Neural cell (in vitro differentiated cells): ENCODE data around the gene CHCHD3.

ENCODE experiments used
- EP300 ChIP-seq: fragments of 450-650 bp; conservative IDR thresholded peaks from 2 replicates; pipeline ENCODE4 v1.6.1; 2014; ENCODE audit warnings: antibody characterized with exemption, mild to moderate bottlenecking, moderate library complexity; ENCODE audit not compliant: poor library complexity, severe bottlenecking
- EZH2 ChIP-seq: fragments of 200-600, 300-800 bp; shearing (Covaris generic), sonication (generic); IDR thresholded peaks from 2 replicates; pipeline ENCODE4 v1.6.1; 2014; ENCODE audit warnings: antibody characterized with exemption, low read length, borderline replicate concordance, mild to moderate bottlenecking; ENCODE audit not compliant: insufficient read depth, poor library complexity, severe bottlenecking
- MXI1 ChIP-seq: fragments of 450-650 bp; conservative IDR thresholded peaks from 2 replicates; pipeline ENCODE4 v1.6.1; 2014; ENCODE audit warnings: antibody characterized with exemption, mild to moderate bottlenecking; ENCODE audit not compliant: poor library complexity, severe bottlenecking
- POLR2AphosphoS5 ChIP-seq: IDR thresholded peaks from 2 replicates; pipeline ENCODE4 v1.6.1; 2012
- RAD21 ChIP-seq: fragments of 450-650 bp; conservative IDR thresholded peaks from 2 replicates; pipeline ENCODE4 v1.6.1; 2014; ENCODE audit warnings: antibody characterized with exemption, mild to moderate bottlenecking, moderate library complexity
- REST ChIP-seq: IDR thresholded peaks from 2 replicates; pipeline ENCODE4 v1.6.1; 2012; ENCODE audit warnings: borderline replicate concordance
- TF ChIP-seq, protein P1 (sequence below): fragments of 450-650 bp; IDR thresholded peaks from 2 replicates; pipeline ENCODE4 v1.5.1; 2014; ENCODE audit warnings: antibody characterized with exemption, mild to moderate bottlenecking, moderate library complexity; ENCODE audit not compliant: poor library complexity, severe bottlenecking

- TF ChIP-seq, protein P1, sequence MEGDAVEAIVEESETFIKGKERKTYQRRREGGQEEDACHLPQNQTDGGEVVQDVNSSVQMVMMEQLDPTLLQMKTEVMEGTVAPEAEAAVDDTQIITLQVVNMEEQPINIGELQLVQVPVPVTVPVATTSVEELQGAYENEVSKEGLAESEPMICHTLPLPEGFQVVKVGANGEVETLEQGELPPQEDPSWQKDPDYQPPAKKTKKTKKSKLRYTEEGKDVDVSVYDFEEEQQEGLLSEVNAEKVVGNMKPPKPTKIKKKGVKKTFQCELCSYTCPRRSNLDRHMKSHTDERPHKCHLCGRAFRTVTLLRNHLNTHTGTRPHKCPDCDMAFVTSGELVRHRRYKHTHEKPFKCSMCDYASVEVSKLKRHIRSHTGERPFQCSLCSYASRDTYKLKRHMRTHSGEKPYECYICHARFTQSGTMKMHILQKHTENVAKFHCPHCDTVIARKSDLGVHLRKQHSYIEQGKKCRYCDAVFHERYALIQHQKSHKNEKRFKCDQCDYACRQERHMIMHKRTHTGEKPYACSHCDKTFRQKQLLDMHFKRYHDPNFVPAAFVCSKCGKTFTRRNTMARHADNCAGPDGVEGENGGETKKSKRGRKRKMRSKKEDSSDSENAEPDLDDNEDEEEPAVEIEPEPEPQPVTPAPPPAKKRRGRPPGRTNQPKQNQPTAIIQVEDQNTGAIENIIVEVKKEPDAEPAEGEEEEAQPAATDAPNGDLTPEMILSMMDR = no peak
- TF ChIP-seq EP300 (no peak), REST (no peak), RAD21 (no peak), EZH2 (no peak), MXI1 (no peak), POLR2AphosphoS5 (no peak)
Observed at GRCh38 chr7:133061792-133062191, 20.1 kb downstream of the CHCHD3 start.
